GM23248 (cell line): Measurements from ENCODE around the gene NKAIN4.

Experiments
- EZH2 ChIP-seq: fragments of 200-600 bp; sonication (generic); IDR thresholded peaks from 2 replicates; pipeline ENCODE4 v1.6.1; 2018; ENCODE audit warnings: antibody characterized with exemption, mild to moderate bottlenecking; ENCODE audit not compliant: insufficient read depth, poor library complexity, severe bottlenecking
- EZH2phosphoT487 ChIP-seq: fragments of 200-600 bp; sonication (generic); IDR thresholded peaks from 2 replicates; pipeline ENCODE4 v1.6.1; 2018; ENCODE audit warnings: antibody characterized with exemption, moderate library complexity, mild to moderate bottlenecking, low read depth; ENCODE audit not compliant: insufficient read depth

DNA sequence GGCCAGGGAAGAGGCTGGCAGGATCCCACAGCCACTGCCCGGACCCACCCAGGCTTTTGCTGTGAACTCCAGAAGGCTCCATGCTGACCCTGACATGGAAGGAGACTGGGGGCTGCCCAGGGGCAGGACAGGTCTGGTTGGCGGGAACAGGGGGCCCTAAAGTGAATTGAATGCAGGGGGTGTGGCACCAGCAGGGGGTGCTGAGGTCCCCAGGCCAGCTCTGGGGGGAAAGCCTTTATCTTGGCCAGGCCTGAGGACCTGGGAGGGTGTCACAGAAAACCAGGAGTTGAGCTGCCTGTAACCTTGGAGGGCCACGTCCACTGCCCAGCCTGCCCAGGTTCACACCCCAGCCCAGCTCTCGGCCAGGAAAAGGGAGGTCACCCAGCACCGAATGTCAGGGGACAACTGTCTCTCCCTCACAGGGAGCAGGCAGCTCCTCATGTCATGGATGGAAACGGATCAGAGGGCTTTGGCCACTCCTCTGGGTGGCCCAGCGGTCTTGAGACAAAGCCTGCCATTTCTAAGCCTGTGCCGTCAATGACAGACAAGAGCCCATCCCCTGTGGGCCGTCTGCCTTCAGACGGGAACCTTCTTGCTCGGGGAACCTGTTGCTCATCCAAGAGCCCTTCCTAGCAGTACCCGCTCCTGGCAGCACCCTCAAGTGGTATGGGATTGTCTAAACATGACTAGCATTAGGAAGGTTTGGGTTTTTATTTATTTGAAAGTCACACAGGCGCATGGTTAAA lies 35.4 kb downstream of the NKAIN4 start:
- TF ChIP-seq EZH2: no peak
- TF ChIP-seq EZH2phosphoT487: no peak
